Left ventricle myocardium inferior (tissue), 1 donor: ENCODE results near the gene SYF2. TPM values are rescaled to one million over a fixed set of nuclear protein-coding genes. Genes with fewer than 3 reads are reported as not detected.
"Not testable (repeated sequence)": the region's sequence is repeated elsewhere in the genome, so short reads cannot be mapped to it uniquely, and the experiment has no call there.

Source experiments
- DNase-seq: peaks from one replicate; pipeline ENCODE4 v3.0.0-alpha.2; 2020
- H3K27ac ChIP-seq: fragments of 200-600 bp; replicated peaks from 2 replicates; pipeline ENCODE4 v1.8.0; 2021
- H3K27me3 ChIP-seq: fragments of 200-600 bp; 2 replicates; pipeline ENCODE4 v1.8.0; 2021; ENCODE audit warnings: low read depth
- H3K36me3 ChIP-seq: fragments of 200-600 bp; 2 replicates; pipeline ENCODE4 v1.8.0; 2021
- H3K4me1 ChIP-seq: fragments of 200-600 bp; 2 replicates; pipeline ENCODE4 v1.8.0; 2021
- H3K4me3 ChIP-seq: fragments of 200-600 bp; 2 replicates; pipeline ENCODE4 v1.8.0; 2021; ENCODE audit warnings: mild to moderate bottlenecking, moderate library complexity
- H3K9me3 ChIP-seq: fragments of 200-600 bp; replicated peaks from 2 replicates; pipeline ENCODE4 v1.8.0; 2021
- intact Hi-C: fragments of 100-400 bp; cut with micrococcal nuclease; formaldehyde crosslinking; loops from one replicate; pipeline ENCODE4 v1.11.0; 2022
- total RNA-seq: library from RNA; stranded (reverse); fragmentation: NEBNext Ultra II Directional; extraction: Animal tissue kit (Norgen Biotek cat#: 25700); gene quantifications from one replicate; pipeline ENCODE4 v1.2.1, GENCODE V29; 2021
- TF ChIP-seq, protein P1 (sequence below): fragments of 200-600 bp; IDR thresholded peaks from 2 replicates; pipeline ENCODE4 v1.8.0; 2021; ENCODE audit warnings: antibody characterized with exemption, mild to moderate bottlenecking, borderline replicate concordance
- donor health status: DM: no; HTN: yes; CAD: no; lungs with severe emphysema.

Gene SYF2
- total RNA-seq, 1 donor from 2014 or later: 35.1 TPM

DNA sequence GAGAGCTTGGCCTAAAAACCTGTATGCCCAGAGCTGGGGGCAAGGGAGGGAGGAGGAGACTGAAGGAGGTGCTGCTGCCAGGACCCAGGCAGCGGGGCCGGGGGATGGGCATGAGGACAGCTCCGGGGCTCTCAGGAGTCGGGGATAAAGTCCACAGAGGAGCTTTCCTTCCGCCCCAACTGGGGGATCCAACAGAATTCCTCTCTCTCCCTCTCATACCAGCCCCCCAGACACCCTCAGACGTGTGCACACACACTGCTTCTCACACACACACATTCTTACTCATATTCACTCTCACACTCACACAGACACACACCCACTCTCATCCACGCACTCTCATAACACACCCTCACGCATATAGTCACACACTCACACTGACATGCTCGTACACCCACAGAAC lies 39.1 kb downstream of the SYF2 start:
- TF ChIP-seq, protein P1, sequence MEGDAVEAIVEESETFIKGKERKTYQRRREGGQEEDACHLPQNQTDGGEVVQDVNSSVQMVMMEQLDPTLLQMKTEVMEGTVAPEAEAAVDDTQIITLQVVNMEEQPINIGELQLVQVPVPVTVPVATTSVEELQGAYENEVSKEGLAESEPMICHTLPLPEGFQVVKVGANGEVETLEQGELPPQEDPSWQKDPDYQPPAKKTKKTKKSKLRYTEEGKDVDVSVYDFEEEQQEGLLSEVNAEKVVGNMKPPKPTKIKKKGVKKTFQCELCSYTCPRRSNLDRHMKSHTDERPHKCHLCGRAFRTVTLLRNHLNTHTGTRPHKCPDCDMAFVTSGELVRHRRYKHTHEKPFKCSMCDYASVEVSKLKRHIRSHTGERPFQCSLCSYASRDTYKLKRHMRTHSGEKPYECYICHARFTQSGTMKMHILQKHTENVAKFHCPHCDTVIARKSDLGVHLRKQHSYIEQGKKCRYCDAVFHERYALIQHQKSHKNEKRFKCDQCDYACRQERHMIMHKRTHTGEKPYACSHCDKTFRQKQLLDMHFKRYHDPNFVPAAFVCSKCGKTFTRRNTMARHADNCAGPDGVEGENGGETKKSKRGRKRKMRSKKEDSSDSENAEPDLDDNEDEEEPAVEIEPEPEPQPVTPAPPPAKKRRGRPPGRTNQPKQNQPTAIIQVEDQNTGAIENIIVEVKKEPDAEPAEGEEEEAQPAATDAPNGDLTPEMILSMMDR: no peak
- H3K27ac ChIP-seq: no peak overlapping the region
- H3K9me3 ChIP-seq: no peaks in the 10 kb centered on the region
- H3K4me3 ChIP-seq: no peak overlapping the region
- DNase-seq: no peak
- H3K4me1 ChIP-seq: peaks cover 2% of the 10 kb centered on the region
- intact Hi-C loops: no loop called here
- peaks cover 50% of the 10 kb centered on the region for H3K27me3 ChIP-seq
- H3K36me3 ChIP-seq: no peaks in the 10 kb centered on the region

GRCh38 chr1:25192154-25192553 lies 40.1 kb downstream of the SYF2 start:
- Histone ChIP-seq H3K27ac (no peak overlapping the region), H3K9me3 (no peaks in the 10 kb centered on the region), H3K36me3 (no peaks in the 10 kb centered on the region), H3K4me3 (no peak overlapping the region), H3K27me3 (peaks cover 53% of the 10 kb centered on the region), H3K4me1 (no peaks in the 10 kb centered on the region)
- TF ChIP-seq, protein P1: no peak
- intact Hi-C loops: no loop called here
- DNase-seq: no peak

GRCh38 chr1:25190260-25190659 lies 42.0 kb downstream of the SYF2 start:
- no peaks in the 10 kb centered on the region for H3K36me3 ChIP-seq
- H3K9me3 ChIP-seq: no peaks in the 10 kb centered on the region
- no peak for DNase-seq
- no peaks in the 10 kb centered on the region for H3K4me1 ChIP-seq
- no peak overlapping the region for H3K4me3 ChIP-seq
- intact Hi-C loops: no loop called here
- TF ChIP-seq, protein P1: no peak
- peaks cover 61% of the 10 kb centered on the region for H3K27me3 ChIP-seq
- H3K27ac ChIP-seq: no peak overlapping the region

DNA sequence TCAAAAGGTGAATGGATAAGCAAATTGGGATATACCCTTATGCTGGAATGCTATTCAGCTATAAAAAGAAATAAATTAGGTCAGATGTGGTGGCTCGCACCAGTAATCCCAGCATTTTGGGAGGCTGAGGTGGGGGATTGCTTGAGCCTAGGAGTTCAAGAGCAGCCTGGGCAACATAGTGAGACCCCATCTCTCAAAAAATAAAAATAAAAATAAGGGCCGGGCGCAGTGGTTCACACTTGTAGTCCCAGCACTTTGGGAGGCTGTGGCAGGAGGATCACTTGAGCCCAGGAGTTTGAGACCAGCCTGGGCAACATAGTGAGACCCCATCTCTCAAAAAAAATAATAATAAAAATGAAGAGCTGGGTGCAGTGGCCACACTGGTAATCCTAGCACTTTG lies 44.4 kb downstream of the SYF2 start:
- H3K36me3 ChIP-seq, H3K27ac ChIP-seq, DNase-seq, H3K9me3 ChIP-seq, intact Hi-C loops, H3K4me3 ChIP-seq, H3K4me1 ChIP-seq: not testable (repeated sequence)
- peaks cover 62% of the 10 kb centered on the region for H3K27me3 ChIP-seq

- H3K27me3 ChIP-seq: peaks cover 61% of the 10 kb centered on the region
- no peaks in the 10 kb centered on the region for H3K36me3 ChIP-seq
- H3K27ac ChIP-seq: no peak overlapping the region
- no peaks in the 10 kb centered on the region for H3K9me3 ChIP-seq
- no peak overlapping the region for H3K4me3 ChIP-seq
- TF ChIP-seq, protein P1: no peak
- no peak for DNase-seq
- intact Hi-C loops: no loop called here
- no peaks in the 10 kb centered on the region for H3K4me1 ChIP-seq
Observed at GRCh38 chr1:25187077-25187476, 45.2 kb downstream of the SYF2 start.

DNA sequence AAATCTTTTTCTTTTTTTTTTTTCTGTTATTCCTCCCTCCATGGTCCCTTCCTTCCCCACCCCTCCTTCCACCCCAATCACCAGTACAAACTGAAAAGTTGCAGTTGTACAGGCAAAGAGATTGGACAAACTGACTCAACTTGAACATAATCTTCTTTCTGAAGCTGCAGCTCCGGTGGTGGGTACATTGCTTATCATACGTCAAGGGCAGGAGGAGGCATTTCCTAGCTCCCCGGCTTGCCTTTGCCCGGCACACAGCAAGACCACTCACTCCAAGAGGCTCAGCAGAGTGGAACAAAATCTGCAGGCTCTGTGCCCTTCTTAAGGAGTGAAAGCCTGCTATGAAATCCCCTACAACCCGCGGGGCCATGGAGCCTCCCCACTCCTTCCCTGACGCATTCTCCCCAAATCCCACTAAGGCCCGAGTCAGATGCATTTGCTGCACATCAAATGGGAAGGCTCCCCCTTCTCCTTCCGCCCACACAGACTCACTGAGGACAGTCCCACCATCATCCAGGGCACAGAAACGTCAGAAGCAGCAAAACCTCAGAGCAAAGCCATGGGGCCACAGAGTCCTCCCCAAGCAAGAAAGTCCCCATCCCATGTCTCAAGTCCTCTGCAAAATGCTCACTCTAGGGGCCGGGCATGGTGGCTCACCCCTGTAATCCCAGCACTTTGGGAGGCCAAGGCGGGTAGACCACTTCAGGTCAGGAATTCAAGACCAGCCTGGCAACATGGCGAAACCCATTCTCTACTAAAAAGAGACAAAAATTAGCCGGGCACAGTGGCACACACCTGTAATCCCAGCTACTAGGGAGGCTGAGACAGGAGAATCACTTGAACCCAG lies 45.9 kb downstream of the SYF2 start:
- TF ChIP-seq, protein P1: no peak
- Histone ChIP-seq H3K9me3 (no peaks in the 10 kb centered on the region), H3K36me3 (no peaks in the 10 kb centered on the region), H3K27ac (no peak overlapping the region), H3K4me3 (no peak overlapping the region), H3K27me3 (peaks cover 57% of the 10 kb centered on the region), H3K4me1 (no peaks in the 10 kb centered on the region)
- DNase-seq: no peak
- intact Hi-C loops: no loop called here
